ENCODE results near the gene FUT6.

The FUT6 gene

DNA sequence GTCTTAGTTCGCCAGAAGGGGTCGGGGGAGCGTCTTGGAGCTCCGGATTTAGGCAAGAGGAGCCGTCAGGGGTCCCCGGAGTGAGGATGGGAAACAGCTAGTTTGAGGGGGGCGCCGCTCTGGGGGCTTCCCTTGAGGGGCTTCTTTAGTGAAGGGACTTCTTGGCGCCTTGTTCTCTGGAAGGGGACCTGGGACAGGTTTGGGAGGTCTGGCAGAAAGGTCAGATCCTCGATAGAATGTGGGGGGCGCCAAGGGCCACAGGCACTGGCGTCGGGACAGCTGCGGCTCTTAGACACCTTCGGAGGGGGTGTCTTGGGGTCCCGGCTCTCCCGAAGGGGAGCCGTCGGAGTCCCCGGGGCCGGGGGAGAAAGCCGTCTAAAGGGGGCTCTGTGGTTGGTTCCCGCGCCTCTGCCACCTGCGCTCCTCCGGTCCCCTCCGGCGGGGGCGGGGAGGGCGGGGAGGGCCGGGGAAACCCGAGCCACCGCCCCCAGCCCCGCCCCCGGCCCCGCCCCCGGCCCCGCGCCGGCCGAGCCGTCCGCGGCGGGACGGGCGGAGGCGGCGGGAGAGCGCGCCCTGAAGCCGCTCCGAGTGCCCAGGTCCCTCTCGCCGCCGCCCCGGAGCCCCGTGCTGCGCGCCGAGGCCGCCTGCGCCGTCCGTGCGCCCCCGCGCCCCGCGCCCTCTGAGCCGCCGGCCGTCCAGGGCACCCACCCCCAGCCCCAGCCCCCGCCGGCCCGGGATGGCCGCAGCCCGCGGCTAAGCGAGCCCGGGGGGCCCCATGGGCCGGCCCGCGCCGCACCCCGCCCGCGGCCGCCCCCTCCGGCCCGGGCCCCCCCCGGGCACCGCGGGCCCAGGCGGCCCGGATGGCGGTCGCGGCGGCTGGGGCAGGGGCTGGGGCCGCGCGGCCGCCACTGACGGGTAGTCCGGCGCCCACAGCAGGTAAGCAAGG is 34.7 kb downstream of the FUT6 start, which contains the start of gene NRTN:
Gene NRTN (plus strand): TSS at position 552 of the 946 bp plus-strand sequence. CDS start 19,099 bp downstream, outside the sequence.
- peak; percentile 38 for DNase-seq (ENCODE audit: low read depth)

DNA sequence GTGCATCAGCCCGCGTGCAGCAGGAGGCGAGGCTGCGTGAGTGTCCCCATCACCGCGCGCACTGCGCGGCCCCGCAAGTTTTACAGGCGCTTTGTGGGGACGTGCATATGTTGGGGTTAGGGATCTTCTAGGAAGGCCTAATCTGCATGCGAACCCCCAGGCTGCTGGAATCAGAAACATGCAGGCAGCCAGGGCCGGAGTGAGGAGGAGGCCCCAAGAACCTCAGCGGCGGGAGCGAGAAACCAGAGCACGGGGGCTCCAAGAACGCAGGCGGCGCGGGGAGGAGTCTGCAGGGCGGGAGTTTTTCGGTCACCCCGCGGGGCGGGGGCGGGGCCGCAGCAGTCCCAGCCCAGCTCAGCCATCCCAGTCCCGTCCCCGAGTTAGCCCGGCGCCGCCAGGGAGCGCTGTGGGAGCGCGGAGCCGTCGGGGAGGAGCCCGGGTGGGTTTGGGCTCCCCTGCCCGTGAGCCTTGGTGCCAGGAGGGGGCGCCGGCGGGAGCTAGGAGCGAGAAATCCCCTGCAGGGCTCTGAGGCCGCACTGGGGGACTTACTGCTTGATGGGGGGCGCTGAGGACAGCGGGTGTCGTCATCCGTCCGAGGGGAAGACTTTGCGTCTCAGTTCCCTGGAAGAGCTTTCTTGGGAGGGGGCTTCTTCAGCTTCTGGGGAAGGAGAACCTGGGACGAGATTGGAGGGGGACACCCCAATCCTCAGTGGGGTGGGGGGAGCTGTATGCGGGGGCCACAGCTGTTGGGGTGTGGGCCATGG is 35.6 kb downstream of the FUT6 start:
- peak; percentile 90 for DNase-seq (ENCODE audit: low read depth)

DNA sequence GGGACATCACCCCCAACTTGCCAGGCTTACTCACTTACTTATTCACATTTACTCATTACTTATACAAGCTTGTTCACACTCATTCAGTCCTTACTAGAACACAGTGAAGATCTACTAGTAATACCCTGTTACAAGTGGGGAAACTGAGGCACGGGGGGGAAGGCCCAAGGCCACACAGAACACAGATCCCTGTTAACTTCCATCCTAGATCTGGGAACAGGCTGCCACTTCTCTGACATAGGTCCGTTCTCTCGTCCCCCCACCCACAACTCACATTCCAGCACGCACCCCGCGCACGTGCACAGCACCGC is 36.1 kb downstream of the FUT6 start:
- DNase-seq (ENCODE audit: low read depth) = no peak

DNA sequence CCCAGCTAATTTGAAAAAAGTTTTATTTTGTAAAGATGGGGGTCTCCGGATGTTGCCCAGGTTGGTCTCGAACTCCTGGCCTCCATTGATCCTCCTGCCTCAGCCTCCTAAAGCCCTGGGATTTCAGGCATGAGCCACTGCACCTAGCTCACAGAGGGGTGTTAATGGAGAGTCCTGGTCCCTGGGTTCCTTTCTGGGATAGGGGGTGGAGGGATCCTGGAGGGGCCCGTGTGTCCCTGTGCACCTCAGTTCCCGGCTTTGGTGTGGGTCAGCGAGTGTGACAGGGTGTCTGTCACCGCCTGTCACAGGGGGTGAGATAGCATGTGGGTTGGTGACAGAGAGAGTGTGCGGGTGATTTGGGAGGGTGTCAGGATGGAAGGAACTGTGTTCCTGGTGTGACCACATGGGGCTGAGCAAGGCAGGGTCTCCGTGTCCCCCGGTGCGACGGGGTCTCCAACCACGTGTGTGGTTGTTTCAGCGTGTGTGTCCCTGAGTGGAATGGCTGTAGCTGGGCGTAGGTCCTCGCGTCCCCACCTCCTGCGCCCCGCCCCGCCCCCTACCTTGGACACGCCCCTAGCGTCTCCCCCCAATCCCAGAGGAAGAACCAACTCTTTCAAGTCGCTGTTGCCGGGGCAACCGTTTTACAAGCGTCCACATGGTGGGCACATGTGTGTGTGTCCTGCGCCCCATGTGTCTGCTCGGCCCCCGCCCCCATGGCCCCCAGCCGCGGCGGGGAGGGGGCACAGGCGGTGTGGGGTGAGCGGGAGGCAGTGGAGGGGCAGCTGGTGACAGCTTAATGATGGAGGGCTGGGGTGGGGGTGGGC is 37.5 kb downstream of the FUT6 start:
- no peak for DNase-seq (ENCODE audit: low read depth)

DNA sequence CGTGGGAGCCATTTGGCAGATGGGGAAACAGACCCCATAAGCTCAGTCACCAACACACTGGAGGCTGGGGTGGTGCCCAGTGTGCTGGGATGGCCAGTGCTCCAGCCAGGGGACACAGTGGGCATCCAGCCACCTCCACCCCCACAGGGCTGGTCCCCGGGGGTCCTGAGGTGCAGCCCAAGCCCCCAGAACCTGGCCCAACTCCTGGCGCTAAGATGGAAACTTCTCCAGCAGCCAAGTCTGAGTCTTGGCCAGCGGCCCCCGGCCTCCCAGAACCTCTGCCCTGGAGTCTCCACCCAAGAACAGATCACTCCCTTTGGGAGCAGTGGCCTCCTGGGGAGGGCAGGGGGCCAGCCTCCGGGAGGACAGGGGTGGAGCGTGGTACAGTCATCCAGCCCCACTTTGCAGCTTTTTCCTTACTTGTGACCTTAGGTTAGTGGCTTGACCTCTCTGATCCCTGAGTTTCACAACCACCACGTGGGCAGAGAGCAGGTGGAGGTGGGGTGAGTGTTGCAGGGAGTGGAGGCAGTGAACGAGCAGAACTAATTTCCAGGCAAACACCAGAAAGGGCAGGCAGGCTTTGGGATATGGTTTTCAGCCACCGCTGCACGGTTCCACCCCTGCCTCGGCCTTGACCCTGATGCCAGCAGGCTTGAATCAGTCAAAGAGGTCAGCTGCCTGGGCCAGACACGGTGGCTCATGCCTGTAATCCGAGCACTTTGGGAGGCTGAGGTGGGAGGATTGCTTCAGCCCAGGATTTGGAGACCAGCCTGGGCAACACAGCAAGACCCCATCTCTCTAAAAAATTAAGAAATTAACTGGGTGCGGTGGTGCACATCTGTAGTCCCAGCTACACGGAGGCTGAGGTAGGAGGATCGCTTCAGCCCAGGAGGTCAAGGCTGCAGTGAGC is 38.9 kb downstream of the FUT6 start:
- DNase-seq (ENCODE audit: low read depth) = no peak

DNA sequence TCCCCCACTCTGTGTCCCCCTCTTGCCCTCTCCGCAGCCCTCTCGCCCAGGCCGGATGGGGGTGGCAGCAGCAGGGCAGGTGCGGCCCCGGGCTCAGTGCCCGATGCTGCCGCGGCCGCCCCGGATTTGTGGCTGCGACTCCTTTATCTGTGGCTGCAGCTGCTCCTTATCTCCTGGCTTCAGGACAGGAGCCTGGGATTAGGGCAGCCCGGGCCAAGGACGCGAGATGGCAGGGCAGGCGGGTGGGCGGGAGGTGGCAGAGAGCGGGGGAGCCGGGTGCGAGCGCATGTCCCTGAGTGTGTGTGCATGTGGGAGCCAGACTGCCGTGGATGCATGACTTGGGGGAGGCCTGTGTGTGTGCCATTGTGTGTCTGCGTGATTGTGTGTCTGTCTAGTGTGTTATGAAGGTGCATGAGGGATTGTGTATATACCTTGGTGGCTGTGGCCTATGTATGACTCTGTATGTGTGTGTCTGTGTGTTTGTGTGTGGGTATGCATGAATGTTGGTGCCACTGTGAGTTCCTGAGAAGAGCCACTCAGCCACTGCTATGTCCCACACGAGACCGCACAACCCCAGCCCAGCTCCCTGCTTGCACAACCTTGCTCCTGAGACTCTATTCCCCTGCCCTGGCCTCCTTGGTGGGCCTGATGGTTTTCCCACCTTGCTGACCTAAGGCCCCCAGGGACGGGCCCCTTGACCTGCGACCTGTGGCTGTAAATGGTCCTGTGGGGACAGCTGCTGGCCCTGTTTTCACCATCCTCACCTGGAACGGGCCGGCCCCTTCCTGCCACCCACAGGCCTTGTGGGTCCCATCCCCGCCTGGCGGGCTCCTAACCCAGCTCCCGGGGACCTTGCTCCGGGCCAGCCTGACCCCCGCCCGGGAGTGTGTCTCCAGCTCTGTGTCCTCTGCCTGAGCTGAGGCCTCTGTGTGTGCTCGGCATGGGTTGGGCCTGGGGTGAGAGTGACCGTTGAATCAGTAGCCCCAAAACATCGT is 40.0 kb downstream of the FUT6 start:
- no peak for DNase-seq (ENCODE audit: low read depth)

DNA sequence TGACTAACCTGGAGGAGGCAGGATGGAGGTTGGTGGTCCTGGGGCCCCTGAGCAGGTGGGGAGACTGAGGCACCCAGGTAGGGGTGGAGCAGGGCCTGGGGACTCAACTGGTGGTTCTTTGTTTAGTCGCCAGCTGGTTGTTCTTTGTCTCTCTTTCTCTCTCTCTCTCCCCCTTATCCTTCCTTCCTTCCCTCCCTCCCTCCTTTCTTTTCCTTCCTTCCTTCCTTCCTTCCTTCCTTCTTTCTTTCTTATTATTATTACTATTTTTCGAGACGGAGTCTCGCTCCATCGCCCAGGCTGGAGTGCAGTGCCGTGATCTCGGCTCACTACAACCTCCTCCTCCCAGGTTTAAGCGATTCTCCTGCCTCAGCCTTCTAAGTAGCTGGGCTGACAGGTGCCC is 41.3 kb downstream of the FUT6 start:
- DNase-seq (ENCODE audit: low read depth) = no peak

DNA sequence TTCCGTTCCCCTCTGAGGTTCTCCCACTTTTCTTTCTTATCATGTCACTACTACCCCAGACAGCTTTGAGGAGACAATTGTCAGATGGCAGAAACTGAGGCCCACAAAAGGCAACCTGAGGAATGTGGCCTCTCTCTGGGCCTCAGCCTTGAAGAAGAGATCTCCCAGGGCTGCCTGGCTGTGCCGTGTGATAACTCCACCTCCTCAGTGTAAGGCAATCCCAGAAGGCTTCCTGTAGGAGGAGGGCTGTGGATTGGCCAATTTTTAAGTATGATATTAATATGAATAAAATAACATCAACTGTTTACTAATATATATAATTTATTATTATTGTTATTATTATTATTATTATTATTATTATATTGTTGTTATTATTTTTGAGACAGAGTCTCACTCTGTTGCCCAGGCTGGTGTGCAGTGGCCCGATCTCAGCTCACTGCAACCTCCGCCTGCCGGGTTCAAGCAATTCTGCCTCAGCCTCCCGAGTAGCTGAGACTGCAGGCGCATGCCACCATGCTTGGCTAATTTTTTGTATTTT is 44.1 kb downstream of the FUT6 start:
- no peak for DNase-seq (ENCODE audit: low read depth)

DNA sequence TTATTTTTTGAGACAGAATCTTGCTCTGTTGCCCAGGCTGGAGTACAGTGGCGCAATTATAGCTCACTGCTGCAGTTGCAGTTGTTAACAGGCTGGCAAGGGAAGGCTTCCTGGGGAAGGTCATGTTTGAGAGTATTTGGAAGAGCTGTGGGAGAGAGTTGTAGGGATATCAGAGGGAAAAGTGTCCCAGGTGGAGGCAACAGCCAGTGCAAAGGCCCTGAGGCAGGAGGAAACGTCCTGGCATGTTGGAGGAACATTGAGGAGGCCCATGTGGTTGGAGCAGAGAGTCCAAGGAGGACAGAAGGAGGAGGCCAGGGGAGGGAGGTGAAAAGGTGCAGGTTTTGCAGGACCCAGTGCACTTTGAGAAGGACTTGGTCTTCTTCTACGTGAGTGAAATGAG is 46.3 kb downstream of the FUT6 start:
- no peak for DNase-seq (ENCODE audit: low read depth)

DNA sequence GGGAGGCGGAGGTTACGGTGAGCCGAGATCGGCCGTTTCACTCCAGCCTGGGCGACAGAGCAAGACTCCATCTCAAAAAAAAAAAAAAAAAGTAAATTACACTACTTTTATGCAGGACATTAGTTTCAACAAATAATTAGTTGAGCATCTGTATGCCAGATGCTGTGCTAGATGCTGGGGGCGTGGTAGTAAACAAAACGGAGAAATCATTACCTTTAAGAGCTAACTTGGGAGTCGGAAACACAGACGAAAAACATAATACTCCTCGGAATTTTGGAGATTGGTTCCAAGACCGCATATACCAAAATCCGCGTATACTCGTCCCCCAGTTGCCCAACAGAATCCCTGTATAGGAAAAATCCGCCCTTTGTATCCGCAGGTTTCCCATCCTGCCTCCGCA is 47.3 kb downstream of the FUT6 start:
- no peak for DNase-seq (ENCODE audit: low read depth)

DNA sequence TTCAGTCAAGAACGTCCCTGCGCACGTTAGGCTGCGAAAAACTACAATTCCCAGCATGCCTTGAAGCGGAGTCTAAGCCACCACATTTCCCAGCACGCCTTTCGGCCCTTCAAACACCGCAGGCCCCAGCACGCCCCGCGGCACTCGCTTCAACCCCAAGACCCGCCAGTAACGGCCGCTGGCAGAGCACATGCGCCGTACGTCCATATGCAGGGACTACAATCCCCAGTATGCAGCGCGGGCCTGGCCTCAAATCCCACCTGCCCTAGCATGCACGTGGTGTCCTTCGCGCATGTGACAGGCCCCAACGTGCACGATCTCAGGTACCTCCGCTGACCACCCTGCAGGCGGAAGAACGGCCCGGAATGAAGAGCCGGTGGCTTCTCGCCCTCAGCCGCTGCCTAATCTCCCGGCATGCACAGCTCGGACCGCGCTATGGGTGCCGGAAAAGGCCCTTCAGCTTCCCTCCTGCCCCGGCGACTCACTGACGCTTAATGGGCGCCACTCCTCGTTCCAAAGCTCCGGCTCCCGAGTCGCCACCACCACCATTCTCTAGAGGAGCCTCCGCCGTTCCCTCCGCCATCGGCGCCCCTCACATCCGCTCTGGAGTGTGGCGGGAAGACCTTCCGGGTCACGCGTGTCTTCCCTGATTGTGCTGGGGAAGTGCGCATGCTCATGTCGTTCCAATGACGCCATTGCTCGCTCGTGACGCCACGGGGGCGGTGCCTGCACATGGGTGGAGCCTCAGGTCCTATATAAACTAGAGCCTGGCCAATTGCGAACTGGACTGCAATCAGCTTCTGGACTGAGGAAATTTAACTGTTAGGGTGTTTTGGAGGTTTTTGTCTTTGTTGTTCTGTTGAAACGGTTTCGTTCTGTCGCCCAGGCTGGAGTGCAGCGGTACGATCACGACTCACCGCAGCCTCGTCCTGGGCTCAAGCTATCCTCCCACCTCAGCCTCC is 48.7 kb downstream of the FUT6 start, which contains the start of gene DUS3L:
Gene DUS3L (minus strand): TSS at position 605 of the 962 bp plus-strand sequence. CDS start 22 bp downstream, at position 583.
- peak; percentile 91 for DNase-seq (ENCODE audit: low read depth)

DNA sequence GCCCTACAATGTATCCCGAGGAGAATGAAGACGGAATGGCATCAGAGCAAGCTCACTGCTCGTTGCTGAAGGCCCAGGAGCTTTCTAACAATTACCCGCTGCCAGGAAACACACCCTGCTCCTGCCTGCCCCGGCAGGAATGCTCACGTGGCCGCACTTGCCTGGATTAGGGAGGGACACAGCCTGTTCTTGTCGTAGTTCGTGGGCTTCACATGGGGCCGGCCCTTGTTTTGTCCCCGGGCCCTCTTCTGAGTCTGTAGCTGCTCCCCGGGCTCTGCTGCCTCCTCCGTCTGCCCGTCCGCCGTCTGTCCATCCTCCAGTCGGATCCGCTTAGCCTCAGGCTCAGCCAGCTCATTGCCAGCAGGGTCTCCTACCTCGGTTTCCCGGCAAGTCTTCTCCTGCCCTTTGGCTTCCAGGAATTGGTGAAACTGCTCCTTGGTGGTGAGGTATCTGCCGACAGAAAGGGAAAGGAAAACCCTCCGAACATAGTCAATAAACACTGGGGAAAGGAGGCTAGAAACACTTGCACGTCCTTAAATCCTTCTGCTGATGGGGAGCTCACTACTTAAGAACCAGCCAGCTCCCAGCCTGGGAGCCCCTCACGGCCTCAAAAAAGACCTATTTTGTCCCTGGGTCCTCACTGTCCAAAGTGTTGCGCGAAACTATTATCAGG is 49.5 kb downstream of the FUT6 start:
- no peak for DNase-seq (ENCODE audit: low read depth)

DNA sequence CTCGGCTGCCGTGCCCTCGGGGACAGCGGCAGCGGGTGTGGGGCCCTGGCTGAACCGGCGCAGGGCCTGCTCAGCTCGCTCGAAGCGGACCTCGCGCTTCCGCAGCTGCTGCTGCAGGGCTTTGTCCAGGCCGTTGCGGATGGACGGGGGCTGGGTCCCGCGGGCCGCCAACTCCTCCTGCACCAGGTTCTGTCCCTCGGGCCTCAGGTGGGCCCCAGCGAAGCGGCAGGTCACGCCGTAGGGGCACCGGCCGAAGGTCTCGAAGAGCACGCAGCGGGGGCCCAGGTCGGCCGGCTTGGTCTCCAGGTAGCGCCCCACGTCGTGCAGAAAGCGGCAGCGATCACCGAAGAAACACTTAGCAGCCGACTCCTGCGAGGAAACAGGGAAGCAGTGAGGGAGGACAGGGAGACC is 50.1 kb downstream of the FUT6 start:
- DNase-seq (ENCODE audit: low read depth) = no peak

DNA sequence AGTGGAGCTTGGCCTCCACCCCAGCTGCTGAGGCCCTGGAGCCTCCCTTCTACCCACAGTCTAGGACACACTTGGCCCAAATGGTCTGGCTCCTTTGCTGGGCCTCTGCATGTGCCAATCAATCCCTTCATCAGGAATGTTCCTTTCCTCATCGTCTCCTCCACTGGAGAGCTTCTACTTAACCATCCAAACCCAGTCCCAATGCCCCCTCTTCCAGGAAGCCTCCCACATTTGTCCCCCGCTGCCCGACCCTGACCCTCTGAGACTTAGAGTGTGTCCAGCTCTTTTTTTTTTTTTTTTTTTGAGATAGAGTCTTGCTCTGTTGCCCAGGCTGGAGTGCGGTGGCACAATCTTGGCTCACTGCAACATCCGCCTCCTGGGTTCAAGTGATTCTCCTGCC is 51.1 kb downstream of the FUT6 start:
- no peak for DNase-seq (ENCODE audit: low read depth)

DNA sequence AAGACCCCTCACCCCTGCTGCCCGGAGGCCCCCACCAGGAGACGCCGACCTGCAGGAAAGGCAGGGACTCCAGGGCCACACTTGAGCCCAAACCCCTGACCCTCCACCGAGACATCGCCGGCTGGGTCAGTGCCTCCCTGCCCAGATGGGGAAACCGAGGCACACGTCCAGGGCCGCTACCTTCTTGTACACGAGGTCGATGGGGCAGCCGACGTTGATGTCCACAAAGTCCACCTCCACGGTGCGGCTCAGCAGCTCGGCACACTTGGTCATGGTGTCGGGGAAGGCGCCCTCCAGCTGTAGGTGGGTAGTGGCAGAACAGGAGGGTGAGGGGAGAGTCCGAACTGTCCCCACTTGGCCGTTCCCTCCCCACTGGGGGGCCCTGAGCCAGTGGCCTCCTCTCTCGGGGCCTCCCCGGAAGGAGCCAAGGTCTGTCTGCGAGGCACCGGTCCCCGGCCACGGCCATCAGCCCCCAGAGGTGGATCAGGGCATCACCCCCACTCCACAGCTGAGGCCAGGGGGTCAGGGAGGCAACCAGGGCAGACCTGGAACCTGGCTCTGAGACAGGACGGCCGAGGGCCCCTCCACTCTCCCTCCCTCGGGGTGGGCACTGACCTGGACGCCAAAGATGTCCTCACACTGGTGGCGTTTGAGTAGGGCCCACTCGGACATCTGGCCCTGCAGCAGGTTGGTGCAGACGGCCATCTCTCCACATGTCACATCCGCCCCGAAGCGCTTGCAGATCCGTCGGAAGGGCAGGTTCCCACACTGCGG is 51.9 kb downstream of the FUT6 start:
- DNase-seq (ENCODE audit: low read depth) = no peak

DNA sequence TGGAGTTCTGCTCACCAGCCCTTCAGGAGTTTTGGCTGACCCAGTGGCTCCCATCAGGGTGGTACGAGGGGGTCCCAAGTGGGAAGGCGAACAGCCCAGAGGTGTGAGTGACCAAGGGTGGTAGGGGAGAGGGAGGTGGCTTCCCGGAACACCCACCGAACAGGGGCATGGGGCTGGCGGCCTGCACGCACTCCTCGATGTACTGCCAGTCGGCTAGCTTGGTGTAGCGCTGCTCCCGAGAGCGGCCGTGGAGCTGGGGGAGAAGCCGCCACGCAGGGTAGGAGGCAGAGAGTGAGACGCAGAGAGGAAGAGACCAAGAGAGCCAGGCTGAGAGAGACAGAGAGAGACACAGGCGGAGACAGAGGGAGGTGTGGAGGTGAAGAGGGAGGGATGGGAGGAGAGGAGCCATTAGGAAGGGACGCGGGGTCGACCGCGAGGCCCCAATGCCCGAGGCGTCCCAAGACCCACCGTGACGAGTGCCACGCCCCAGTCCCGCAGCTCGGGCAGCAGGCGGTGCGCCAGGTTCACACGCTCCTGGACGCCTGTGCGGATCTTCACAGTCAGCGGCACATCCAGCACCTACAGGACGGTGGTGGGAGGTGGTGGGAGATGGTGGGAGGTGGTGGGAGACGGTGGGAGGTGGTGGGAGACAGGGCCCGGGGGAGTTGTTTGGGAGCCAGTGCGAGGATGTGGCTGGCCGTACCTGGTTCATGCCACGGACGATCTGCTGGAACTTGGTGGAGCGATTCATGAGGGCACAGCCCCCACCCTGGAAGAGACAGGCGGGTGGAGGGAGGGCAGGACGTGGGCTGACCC is 52.7 kb downstream of the FUT6 start:
- DNase-seq (ENCODE audit: low read depth) = no peak

All from activated T-helper 1 cell treated with Interleukin-2 at 50 U/mL for 16 hours (primary cell).